HEK293 (cell line): ENCODE data around the gene CUL9.

Experiments
- CTCF ChIA-PET: fragments of 350-600 bp; formaldehyde crosslinking; extraction: SDS; loops from one replicate; lab custom pipeline; 2021; ENCODE audit warnings: antibody characterized with exemption; lab: Yijun Ruan, JAX
- POLR2A ChIA-PET: fragments of 300-600 bp; formaldehyde crosslinking; extraction: SDS; loops from one replicate; lab custom pipeline; 2020; ENCODE audit warnings: antibody characterized with exemption, inconsistent platforms; lab: Yijun Ruan, JAX
- H3K27ac ChIP-seq: fragments of 200-500 bp; sonication (Bioruptor generic); 2 replicates; pipeline ENCODE4 v1.5.1; 2014; ENCODE audit warnings: low read depth, low read length, control low read depth, inconsistent platforms; ENCODE audit errors: extremely low read depth
- H3K36me3 ChIP-seq, 2 experiments: fragments of 200-500 bp in 1 of 2; sonication (Bioruptor generic) in 1 of 2; 1 replicate in 1 of 2; 2 replicates in 1 of 2; pipeline ENCODE4 v1.5.1; 2014 to 2017; ENCODE audit warnings: inconsistent platforms in 2 of 2, low read length in 2 of 2; ENCODE audit not compliant: control insufficient read depth in 2 of 2, insufficient read depth in 1 of 2
- H3K4me1 ChIP-seq: fragments of 200-500 bp; sonication (Bioruptor generic); 2 replicates; pipeline ENCODE4 v1.5.1; 2014; ENCODE audit warnings: mild to moderate bottlenecking, low read length, inconsistent platforms; ENCODE audit not compliant: control insufficient read depth, insufficient read depth
- H3K4me3 ChIP-seq: 2 replicates; pipeline ENCODE4 v1.5.1; 2011; ENCODE audit warnings: low read depth, mild to moderate bottlenecking, control low read depth, low read length, moderate library complexity
- H3K9me3 ChIP-seq: fragments of 200-500 bp; sonication (Bioruptor generic); 2 replicates; pipeline ENCODE4 v1.5.1; 2014; ENCODE audit warnings: low read depth, low read length, inconsistent platforms; ENCODE audit not compliant: control insufficient read depth, insufficient read depth
- KLF7 ChIP-seq: fragments of 450-650 bp; formaldehyde crosslinking; IDR thresholded peaks from 2 replicates; pipeline ENCODE4 v1.5.1; 2016; ENCODE audit warnings: missing biosample characterization, missing genetic modification characterization, borderline replicate concordance
- OVOL3 ChIP-seq: fragments of 450-650 bp; formaldehyde crosslinking; IDR thresholded peaks from 2 replicates; pipeline ENCODE4 v1.5.1; 2016; ENCODE audit warnings: missing biosample characterization, missing genetic modification characterization
- SALL2 ChIP-seq: fragments of 450-650 bp; formaldehyde crosslinking; IDR thresholded peaks from 2 replicates; pipeline ENCODE4 v1.5.0; 2017; ENCODE audit warnings: missing biosample characterization, mild to moderate bottlenecking, missing genetic modification characterization, borderline replicate concordance
- YY1 ChIP-seq: fragments of 450-650 bp; formaldehyde crosslinking; IDR thresholded peaks from 2 replicates; pipeline ENCODE4 v1.5.1; 2018; ENCODE audit warnings: missing biosample characterization, missing genetic modification characterization
- YY2 ChIP-seq: fragments of 450-650 bp; formaldehyde crosslinking; IDR thresholded peaks from 2 replicates; pipeline ENCODE4 v1.5.1; 2016; ENCODE audit warnings: missing biosample characterization, missing genetic modification characterization
- ZFP37 ChIP-seq: fragments of 450-650 bp; formaldehyde crosslinking; IDR thresholded peaks from 2 replicates; pipeline ENCODE4 v1.5.1; 2016; ENCODE audit warnings: missing biosample characterization, missing genetic modification characterization
- ZFP41 ChIP-seq: fragments of 450-650 bp; formaldehyde crosslinking; IDR thresholded peaks from 2 replicates; pipeline ENCODE4 v1.5.1; 2016; ENCODE audit warnings: missing biosample characterization, missing genetic modification characterization, borderline replicate concordance
- ZNF114 ChIP-seq: fragments of 450-650 bp; formaldehyde crosslinking; IDR thresholded peaks from 2 replicates; pipeline ENCODE4 v1.5.0; 2017; ENCODE audit warnings: missing biosample characterization, missing genetic modification characterization
- ZNF132 ChIP-seq: fragments of 450-650 bp; formaldehyde crosslinking; IDR thresholded peaks from 2 replicates; pipeline ENCODE4 v1.5.1; 2017; ENCODE audit warnings: missing biosample characterization, missing genetic modification characterization, borderline replicate concordance
- ZNF140 ChIP-seq: fragments of 450-650 bp; formaldehyde crosslinking; IDR thresholded peaks from 2 replicates; pipeline ENCODE4 v1.5.1; 2016; ENCODE audit warnings: missing biosample characterization, missing genetic modification characterization
- ZNF169 ChIP-seq: fragments of 450-650 bp; formaldehyde crosslinking; IDR thresholded peaks from 2 replicates; pipeline ENCODE4 v1.5.1; 2016; ENCODE audit warnings: missing biosample characterization, missing genetic modification characterization
- ZNF223 ChIP-seq: fragments of 450-650 bp; formaldehyde crosslinking; IDR thresholded peaks from 2 replicates; pipeline ENCODE4 v1.5.1; 2016; ENCODE audit warnings: missing biosample characterization, missing genetic modification characterization
- ZNF335 ChIP-seq: fragments of 450-650 bp; formaldehyde crosslinking; conservative IDR thresholded peaks from 2 replicates; pipeline ENCODE4 v1.5.1; 2016; ENCODE audit warnings: missing biosample characterization, missing genetic modification characterization
- ZNF37A ChIP-seq: fragments of 450-650 bp; IDR thresholded peaks from 2 replicates; pipeline ENCODE4 v1.5.1; 2018; ENCODE audit warnings: missing biosample characterization, missing genetic modification characterization
- ZNF426 ChIP-seq: fragments of 450-650 bp; formaldehyde crosslinking; IDR thresholded peaks from 2 replicates; pipeline ENCODE4 v1.5.1; 2017; ENCODE audit warnings: missing biosample characterization, missing genetic modification characterization, mild to moderate bottlenecking, inconsistent platforms, moderate library complexity
- ZNF561 ChIP-seq: fragments of 450-650 bp; IDR thresholded peaks from 2 replicates; pipeline ENCODE4 v1.5.1; 2018; ENCODE audit warnings: missing biosample characterization, missing genetic modification characterization, borderline replicate concordance
- ZNF596 ChIP-seq: fragments of 450-650 bp; IDR thresholded peaks from 2 replicates; pipeline ENCODE4 v1.5.0; 2018; ENCODE audit warnings: missing biosample characterization, mild to moderate bottlenecking, missing genetic modification characterization, moderate library complexity
- ZNF610 ChIP-seq: fragments of 450-650 bp; formaldehyde crosslinking; IDR thresholded peaks from 2 replicates; pipeline ENCODE4 v1.5.1; 2016; ENCODE audit warnings: missing biosample characterization, missing genetic modification characterization, borderline replicate concordance
- ZNF629 ChIP-seq: fragments of 450-650 bp; formaldehyde crosslinking; IDR thresholded peaks from 2 replicates; pipeline ENCODE4 v1.5.1; 2017; ENCODE audit warnings: missing biosample characterization, missing genetic modification characterization
- ZNF660 ChIP-seq: fragments of 450-650 bp; IDR thresholded peaks from 2 replicates; pipeline ENCODE4 v1.5.1; 2018; ENCODE audit warnings: missing biosample characterization, mild to moderate bottlenecking, missing genetic modification characterization
- ZNF837 ChIP-seq: fragments of 450-650 bp; formaldehyde crosslinking; IDR thresholded peaks from 2 replicates; pipeline ENCODE4 v1.5.1; 2016; ENCODE audit warnings: missing biosample characterization, missing genetic modification characterization
- ZSCAN5A ChIP-seq: fragments of 450-650 bp; formaldehyde crosslinking; IDR thresholded peaks from 2 replicates; pipeline ENCODE4 v1.5.1; 2016; ENCODE audit warnings: missing biosample characterization, missing genetic modification characterization
- TF ChIP-seq, protein P1 (sequence below): fragments of 450-650 bp; formaldehyde crosslinking; IDR thresholded peaks from 2 replicates; pipeline ENCODE4 v1.5.1; 2016; ENCODE audit warnings: missing biosample characterization, missing genetic modification characterization
- TF ChIP-seq, protein P2 (sequence below): fragments of 450-650 bp; formaldehyde crosslinking; conservative IDR thresholded peaks from 2 replicates; pipeline ENCODE4 v1.5.1; 2016; ENCODE audit warnings: low read depth, missing biosample characterization, missing genetic modification characterization

Gene CUL9

DNA sequence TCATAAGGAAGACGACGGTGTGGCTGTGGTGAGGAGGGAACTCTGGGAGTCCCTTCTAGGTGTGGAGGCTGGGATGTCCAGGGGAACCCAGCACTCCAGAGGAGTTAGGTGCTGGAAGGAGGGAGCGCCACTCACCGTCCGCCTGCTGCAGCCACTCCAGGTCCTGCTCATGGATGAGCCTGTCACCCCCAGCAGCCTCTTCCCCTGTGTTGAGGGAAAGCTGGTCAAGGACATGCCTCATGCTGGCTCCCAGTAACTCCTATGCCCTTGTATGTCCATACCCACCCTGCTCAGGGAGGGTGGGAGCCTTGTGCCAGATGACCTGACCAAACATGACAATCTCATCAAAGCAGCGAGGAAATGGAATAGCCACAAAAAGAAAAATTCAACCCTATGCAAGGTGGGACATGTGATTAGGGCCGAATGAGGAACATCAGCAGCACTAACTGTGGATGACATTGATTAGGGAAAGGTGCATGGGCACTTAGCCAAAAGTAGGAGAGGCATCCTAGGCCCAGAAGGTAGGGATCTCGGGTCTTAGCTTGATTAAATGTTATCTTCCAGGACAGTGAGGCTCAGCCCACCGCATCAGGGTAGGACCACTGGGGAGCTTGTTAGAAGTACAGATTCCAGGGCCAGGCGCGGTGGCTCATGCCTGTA, 44.3 kb downstream of the CUL9 start:
- no peaks in the 10 kb centered on the region for H3K9me3 ChIP-seq
- ChIA-PET CTCF (no interaction called here), POLR2A (interaction anchor here (0.7 to 1.8 kb wide), 3 partner anchors 12 to 251 kb away, joined by 3 to 9 read pairs (median 6); partner anchors contain the start of genes CUL9 and TJAP1)
- H3K36me3 ChIP-seq, result peaks cover 6 to 29% of the 10 kb centered on the region in 2 experiments; a peak in 2 of 3 replicates
- no peak for TF ChIP-seq ZSCAN5A
- no peak for TF ChIP-seq ZNF629 (tag by site-specific recombination)
- no peak for TF ChIP-seq ZNF610 (tag by site-specific recombination)
- no peak for TF ChIP-seq KLF7 (tag by site-specific recombination)
- H3K4me1 ChIP-seq, result no peaks in the 10 kb centered on the region; the same call in 1 of the 2 replicates
- no peak overlapping the region for H3K27ac ChIP-seq
- no peak overlapping the region for H3K4me3 ChIP-seq

DNA sequence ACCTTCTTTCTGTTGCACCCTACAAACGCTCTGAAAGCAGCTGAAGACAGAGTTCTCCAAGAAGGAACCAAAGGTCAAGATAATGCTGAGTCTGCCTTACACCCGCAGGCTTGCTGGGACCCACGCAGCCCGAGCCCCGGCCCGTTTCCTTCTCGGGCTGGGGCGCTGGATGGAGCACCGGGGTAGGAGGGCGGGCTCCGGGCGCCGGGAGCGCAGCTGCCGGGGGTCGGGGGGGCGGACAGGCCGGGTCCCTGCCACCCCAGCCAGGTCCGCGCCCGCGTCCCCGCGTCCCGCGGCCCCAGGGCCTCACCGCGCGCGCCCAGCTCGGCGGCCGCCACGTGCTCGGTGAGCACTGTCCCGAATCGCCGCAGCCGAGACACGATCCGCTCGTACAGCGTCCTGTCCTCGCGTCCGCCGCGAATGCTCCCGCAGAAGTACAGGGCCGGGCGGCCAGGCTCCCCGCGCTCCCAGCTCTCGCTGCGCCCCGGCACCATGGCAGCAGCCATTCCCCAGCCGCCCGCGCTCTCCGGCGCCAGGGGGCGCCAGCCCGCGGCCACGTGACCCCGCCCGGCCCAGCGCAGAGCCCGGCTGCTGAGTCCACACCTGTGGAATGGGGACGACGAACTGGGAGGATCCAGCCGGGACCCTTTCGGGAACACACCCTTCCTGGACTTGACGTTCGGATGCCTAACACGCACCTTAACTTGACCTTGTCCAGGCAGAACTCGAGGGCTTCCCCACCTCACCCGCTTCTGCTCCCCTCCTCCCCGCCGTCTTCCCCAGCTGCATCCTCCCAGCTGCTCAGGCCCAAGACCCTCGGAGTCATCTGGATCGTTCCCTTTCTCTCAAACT, 47.2 kb downstream of the CUL9 start, which contains the start of gene DNPH1:
TSS of gene DNPH1 (minus strand) at position 531 of the 852 bp plus-strand sequence. CDS start at position 506, 25 bp downstream.
- peak within 1 kb of the TSS; percentile 87 for H3K4me3 ChIP-seq
- no peaks in the 10 kb centered on the region for H3K9me3 ChIP-seq
- H3K4me1 ChIP-seq, result no peaks in the 10 kb centered on the region; the same call in 1 of the 2 replicates
- ChIA-PET POLR2A (interaction anchor here (0.6 to 1.9 kb wide), 6 partner anchors 9 to 203 kb away, joined by 3 to 16 read pairs (median 4); no protein-coding TSS in a partner anchor), CTCF (interaction anchor here (0.6 to 3.7 kb wide), 47 partner anchors 8 to 402 kb away, joined by 3 to 25 read pairs (median 4); partner anchors contain the start of genes CUL7, CUL9 and SRF)
- peaks cover 6 to 15% of the 10 kb centered on the region in 2 experiments; a peak in 2 of 3 replicates for H3K36me3 ChIP-seq
- H3K27ac ChIP-seq, result peak within 1 kb of the TSS; percentile 66
- peak; percentile 96 for TF ChIP-seq ZNF660 (tag by site-specific recombination)
- peak; percentile 48 for TF ChIP-seq ZNF335
- TF ChIP-seq ZNF561 (tag by site-specific recombination), result peak; percentile 90; the same call in 1 of the 2 replicates
- no peak for TF ChIP-seq ZFP41 (tag by site-specific recombination)
- TF ChIP-seq ZNF37A (tag by site-specific recombination), result no peak
- no peak for TF ChIP-seq ZNF169
- TF ChIP-seq, protein P1, sequence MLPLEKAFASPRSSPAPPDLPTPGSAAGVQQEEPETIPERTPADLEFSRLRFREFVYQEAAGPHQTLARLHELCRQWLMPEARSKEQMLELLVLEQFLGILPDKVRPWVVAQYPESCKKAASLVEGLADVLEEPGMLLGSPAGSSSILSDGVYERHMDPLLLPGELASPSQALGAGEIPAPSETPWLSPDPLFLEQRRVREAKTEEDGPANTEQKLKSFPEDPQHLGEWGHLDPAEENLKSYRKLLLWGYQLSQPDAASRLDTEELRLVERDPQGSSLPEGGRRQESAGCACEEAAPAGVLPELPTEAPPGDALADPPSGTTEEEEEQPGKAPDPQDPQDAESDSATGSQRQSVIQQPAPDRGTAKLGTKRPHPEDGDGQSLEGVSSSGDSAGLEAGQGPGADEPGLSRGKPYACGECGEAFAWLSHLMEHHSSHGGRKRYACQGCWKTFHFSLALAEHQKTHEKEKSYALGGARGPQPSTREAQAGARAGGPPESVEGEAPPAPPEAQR (tag by site-specific recombination), result no peak
- TF ChIP-seq ZNF114 (tag by site-specific recombination), result no peak
- peak; percentile 69 for TF ChIP-seq YY2 (tag by site-specific recombination)
- no peak for TF ChIP-seq ZNF426 (tag by site-specific recombination)
- peak; percentile 92 for TF ChIP-seq YY1 (tag by site-specific recombination)
- TF ChIP-seq ZNF132 (tag by site-specific recombination), result no peak
- no peak for TF ChIP-seq SALL2
- TF ChIP-seq ZNF596 (tag by site-specific recombination), result peak; percentile 51
- TF ChIP-seq ZFP37 (tag by site-specific recombination), result no peak
- no peak for TF ChIP-seq ZNF837 (tag by site-specific recombination)
- TF ChIP-seq ZNF223 (tag by site-specific recombination), result no peak
- no peak for TF ChIP-seq OVOL3 (tag by site-specific recombination)
- TF ChIP-seq, protein P2, sequence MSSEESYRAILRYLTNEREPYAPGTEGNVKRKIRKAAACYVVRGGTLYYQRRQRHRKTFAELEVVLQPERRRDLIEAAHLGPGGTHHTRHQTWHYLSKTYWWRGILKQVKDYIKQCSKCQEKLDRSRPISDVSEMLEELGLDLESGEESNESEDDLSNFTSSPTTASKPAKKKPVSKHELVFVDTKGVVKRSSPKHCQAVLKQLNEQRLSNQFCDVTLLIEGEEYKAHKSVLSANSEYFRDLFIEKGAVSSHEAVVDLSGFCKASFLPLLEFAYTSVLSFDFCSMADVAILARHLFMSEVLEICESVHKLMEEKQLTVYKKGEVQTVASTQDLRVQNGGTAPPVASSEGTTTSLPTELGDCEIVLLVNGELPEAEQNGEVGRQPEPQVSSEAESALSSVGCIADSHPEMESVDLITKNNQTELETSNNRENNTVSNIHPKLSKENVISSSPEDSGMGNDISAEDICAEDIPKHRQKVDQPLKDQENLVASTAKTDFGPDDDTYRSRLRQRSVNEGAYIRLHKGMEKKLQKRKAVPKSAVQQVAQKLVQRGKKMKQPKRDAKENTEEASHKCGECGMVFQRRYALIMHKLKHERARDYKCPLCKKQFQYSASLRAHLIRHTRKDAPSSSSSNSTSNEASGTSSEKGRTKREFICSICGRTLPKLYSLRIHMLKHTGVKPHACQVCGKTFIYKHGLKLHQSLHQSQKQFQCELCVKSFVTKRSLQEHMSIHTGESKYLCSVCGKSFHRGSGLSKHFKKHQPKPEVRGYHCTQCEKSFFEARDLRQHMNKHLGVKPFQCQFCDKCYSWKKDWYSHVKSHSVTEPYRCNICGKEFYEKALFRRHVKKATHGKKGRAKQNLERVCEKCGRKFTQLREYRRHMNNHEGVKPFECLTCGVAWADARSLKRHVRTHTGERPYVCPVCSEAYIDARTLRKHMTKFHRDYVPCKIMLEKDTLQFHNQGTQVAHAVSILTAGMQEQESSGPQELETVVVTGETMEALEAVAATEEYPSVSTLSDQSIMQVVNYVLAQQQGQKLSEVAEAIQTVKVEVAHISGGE, result peak; percentile 94
- TF ChIP-seq ZNF140 (tag by site-specific recombination), result no peak
